Heart left ventricle (tissue), 13 donors: Measurements from ENCODE around the gene ZNF334.

ENCODE experiments used
- CTCF ChIP-seq, 12 donors: fragments of 200-600 bp; sonication (generic) in 4 of 12; IDR thresholded peaks; one replicate each; pipeline versions ENCODE4 v1.5.0 to v1.8.0; 2018 to 2022; ENCODE audit warnings: antibody characterized with exemption in 12 of 12, mild to moderate bottlenecking in 5 of 12
- POLR2A ChIP-seq, 2 donors: fragments of 450-650 bp; IDR thresholded peaks; one replicate each; pipeline ENCODE4 v1.6.1; 2017; ENCODE audit warnings: antibody characterized with exemption in 2 of 2, mild to moderate bottlenecking in 2 of 2, moderate library complexity in 2 of 2
- donor health status: ischemic (EF 13 %, LVEDD 7.1; RV severe dilation, severe dysfunction).
- donor health status: DM: no; HTN: yes; CAD: no.
- donor health status: DM: no; HTN: no; CAD: no.
- donor health status: ischemic (EF 25% LVEDD 6.9; RV normal size, moderate dysfunction).
- donor health status: ischemic (EF 25% LVEDD 5.7; RV mildly dilated, moderate dysfunction).
- donor health status: ischemic (EF 35%, LVEDD 5.7; RV mildly dilated, moderate dysfunction).
- donor health status: nonischemic (EF 11% LVEDD 7.7; RV severe dilation, severe dysfunction).
- donor health status: DM: yes; HTN: yes; CAD: no.
- donor health status: PGD.
- donor health status: ischemic (EF 29% LVEDD 5.4; RV normal size, mild dysfunction).
- donor health status: nonischemic (EF 23%, LVEDD 6.1; RV moderate dilation, normal function).

- TF ChIP-seq POLR2A (IDR thresholded peaks at IDR 0.05) (no peak), CTCF (IDR thresholded peaks at IDR 0.05) (no peak)
Observed at GRCh38 chr20:46550461-46550860, 37.1 kb upstream of the ZNF334 start, which contains the start of gene OCSTAMP.
